PC-9 (cell line): ENCODE measurements around the gene PRKAR1A. TPM values are rescaled to one million over a fixed set of nuclear protein-coding genes. Genes with fewer than 3 reads are reported as not detected.

Experiments
- BruUV-seq: library from RNA; stranded (reverse); fragments of 400-500 nt; replicated peaks from 2 replicates; lab custom pipeline; 2021; lab: Mats Ljungman, UMichigan
- CTCF ChIA-PET: fragments of 300-600 bp; sonication (Branson Sonifier 250); formaldehyde crosslinking; loops from one replicate; lab custom pipeline; 2022; ENCODE audit warnings: antibody characterized with exemption; lab: Charles Lee
- POLR2A ChIA-PET: fragments of 300-600 bp; sonication (Branson Sonifier 250); formaldehyde crosslinking; loops from one replicate; lab custom pipeline; 2022; ENCODE audit warnings: antibody characterized with exemption; ENCODE audit not compliant: unreplicated experiment; lab: Charles Lee
- DNase-seq, 2 experiments: peaks; one replicate each; pipeline versions ENCODE4 v3.0.0 to v3.0.0-alpha.2; 2015 to 2022; ENCODE audit warnings: mixed read lengths in 1 of 2
- H2AFZ ChIP-seq: fragments of 200-600 bp; sonication (generic); 2 replicates; pipeline ENCODE4 v1.8.1; 2017; ENCODE audit warnings: antibody characterized with exemption
- H3F3A ChIP-seq: fragments of 200-600 bp; sonication (generic); 2 replicates; pipeline ENCODE4 v1.8.1; 2017; ENCODE audit warnings: antibody characterized with exemption, mild to moderate bottlenecking, low read depth; ENCODE audit not compliant: insufficient read depth
- H3K27ac ChIP-seq: fragments of 200-600 bp; sonication (generic); 2 replicates; pipeline ENCODE4 v1.6.1; 2016; ENCODE audit warnings: mixed run types
- H3K27me3 ChIP-seq: fragments of 200-600 bp; sonication (generic); 2 replicates; pipeline ENCODE4 v1.6.1; 2016; ENCODE audit warnings: low read depth, mixed run types; ENCODE audit not compliant: insufficient read depth
- H3K36me3 ChIP-seq: fragments of 200-600 bp; sonication (generic); 2 replicates; pipeline ENCODE4 v1.6.1; 2016; ENCODE audit warnings: low read depth, mixed run types
- H3K4me1 ChIP-seq: fragments of 200-600 bp; sonication (generic); replicated peaks from 2 replicates; pipeline ENCODE4 v1.6.1; 2016; ENCODE audit warnings: mixed run types; ENCODE audit not compliant: insufficient read depth
- H3K4me2 ChIP-seq: fragments of 200-600 bp; sonication (generic); 2 replicates; pipeline ENCODE4 v1.6.1; 2017; ENCODE audit warnings: mixed run types
- H3K4me3 ChIP-seq: fragments of 200-600 bp; sonication (generic); 2 replicates; pipeline ENCODE4 v1.6.1; 2016; ENCODE audit warnings: mixed run types
- H3K79me2 ChIP-seq: fragments of 200-600 bp; sonication (generic); 2 replicates; pipeline ENCODE4 v1.6.1; 2017; ENCODE audit warnings: low read depth, mixed run types
- H3K9me2 ChIP-seq: fragments of 200-600 bp; sonication (generic); 2 replicates; pipeline ENCODE4 v1.8.1; 2017; ENCODE audit warnings: mild to moderate bottlenecking; ENCODE audit not compliant: insufficient read depth
- H3K9me3 ChIP-seq: fragments of 200-600 bp; sonication (generic); 2 replicates; pipeline ENCODE4 v1.8.1; 2016; ENCODE audit warnings: low read depth; ENCODE audit not compliant: insufficient read depth
- H4K20me1 ChIP-seq: fragments of 200-600 bp; sonication (generic); 2 replicates; pipeline ENCODE4 v1.8.1; 2017; ENCODE audit not compliant: insufficient read depth
- CTCF ChIP-seq: fragments of 200-600 bp; sonication (generic); conservative IDR thresholded peaks from 2 replicates; pipeline ENCODE4 v1.6.1; 2017; ENCODE audit warnings: mixed run types, antibody characterized with exemption, mild to moderate bottlenecking, moderate library complexity
- EZH2 ChIP-seq: fragments of 200-600 bp; sonication (generic); IDR thresholded peaks from 2 replicates; pipeline ENCODE4 v1.8.0; 2017; ENCODE audit warnings: antibody characterized with exemption, low read depth
- intact Hi-C: fragments of 100-400 bp; cut with micrococcal nuclease; formaldehyde crosslinking; loops from one replicate; pipeline ENCODE4 v1.10.0; 2022; ENCODE audit not compliant: unreplicated experiment
- total RNA-seq: library from RNA; stranded (reverse); gene quantifications from 2 replicates; pipeline ENCODE4 v1.2.3, GENCODE V29; 2021

PRKAR1A gene
- total RNA-seq, 1 experiment from 2014 or later = 161 TPM

- no peaks in the 10 kb centered on the region for H3F3A ChIP-seq
- no peak for DNase-seq
- no peak overlapping the region for H2AFZ ChIP-seq
- no peaks in the 10 kb centered on the region for H4K20me1 ChIP-seq
- peaks cover 44% of the 10 kb centered on the region for H3K27me3 ChIP-seq
- no peak overlapping the region for H3K27ac ChIP-seq
- no peak for TF ChIP-seq CTCF
- no peaks in the 10 kb centered on the region for H3K9me2 ChIP-seq
- no peaks in the 10 kb centered on the region for H3K4me1 ChIP-seq
- no peak overlapping the region for H3K4me3 ChIP-seq
- ChIA-PET POLR2A (interaction anchor here (0.6 to 0.7 kb wide), 2 partner anchors 14 to 267 kb away, joined by 3 to 4 read pairs; no protein-coding TSS in a partner anchor), CTCF (no interaction called here)
- intact Hi-C loops = no loop called here
- peaks cover 7% of the 10 kb centered on the region for H3K9me3 ChIP-seq
- no peaks in the 10 kb centered on the region for H3K79me2 ChIP-seq
- no peaks in the 10 kb centered on the region for H3K36me3 ChIP-seq
- H3K4me2 ChIP-seq = no peak overlapping the region
- no TSS peak for BruUV-seq
Observed at GRCh38 chr17:68482576-68483041, 29.6 kb upstream of the PRKAR1A start.

DNA sequence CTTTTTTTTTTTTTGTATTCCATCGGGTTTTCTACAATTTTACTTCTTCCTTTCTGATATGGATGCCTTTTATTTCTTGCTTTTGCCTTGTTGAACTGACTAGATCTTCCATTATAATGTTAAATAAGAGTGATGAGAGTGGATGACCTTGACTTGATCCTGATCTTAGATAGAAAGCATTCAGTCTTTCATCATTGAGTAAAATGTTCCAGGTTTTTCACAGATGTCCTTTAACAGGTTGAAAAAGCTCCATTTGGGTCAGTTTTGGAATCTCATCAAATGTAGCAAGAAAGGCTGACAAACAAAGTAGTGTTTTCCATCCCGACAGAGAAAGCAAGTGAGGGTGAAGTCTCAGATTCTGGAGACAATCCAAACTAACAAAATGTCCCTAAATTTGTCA is 27.8 kb upstream of the PRKAR1A start:
- Histone ChIP-seq H3F3A (no peaks in the 10 kb centered on the region), H3K36me3 (no peaks in the 10 kb centered on the region), H2AFZ (no peak overlapping the region), H3K9me3 (peaks cover 7% of the 10 kb centered on the region), H3K27ac (no peak overlapping the region), H3K4me1 (no peaks in the 10 kb centered on the region), H3K9me2 (no peaks in the 10 kb centered on the region), H3K27me3 (peaks cover 44% of the 10 kb centered on the region), H3K4me3 (no peak overlapping the region), H3K4me2 (no peak overlapping the region), H3K79me2 (no peaks in the 10 kb centered on the region), H4K20me1 (no peaks in the 10 kb centered on the region)
- no TSS peak for BruUV-seq
- TF ChIP-seq EZH2 (no peak), CTCF (no peak)
- intact Hi-C loops = no loop called here
- DNase-seq = no peak
- POLR2A ChIA-PET = no interaction called here
- CTCF ChIA-PET = no interaction called here

DNA sequence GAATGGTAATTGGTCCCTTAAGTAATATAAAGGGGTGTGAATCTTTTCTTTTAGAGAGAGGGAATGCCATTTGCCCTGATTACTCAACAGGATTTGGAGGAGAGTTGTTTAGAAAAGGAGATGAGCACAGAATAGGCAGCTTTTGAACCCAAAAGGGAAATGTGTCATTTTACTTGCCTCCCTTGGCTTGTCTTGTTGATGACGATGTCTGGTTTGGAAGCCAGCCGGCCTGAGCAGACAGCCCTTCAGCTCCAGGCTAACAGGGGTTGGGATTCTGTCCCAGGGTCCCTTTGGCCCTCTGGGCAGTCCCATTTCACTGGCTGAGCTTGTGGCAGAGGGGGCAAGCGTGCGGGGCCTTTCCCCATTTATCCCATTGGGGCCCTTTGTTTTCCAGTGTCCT is 22.3 kb upstream of the PRKAR1A start:
- H3K36me3 ChIP-seq = no peaks in the 10 kb centered on the region
- intact Hi-C loops = no loop called here
- H3K9me2 ChIP-seq = no peaks in the 10 kb centered on the region
- peaks cover 13% of the 10 kb centered on the region for H3K27me3 ChIP-seq
- H3K79me2 ChIP-seq = no peaks in the 10 kb centered on the region
- no peak overlapping the region for H3K4me3 ChIP-seq
- BruUV-seq = no TSS peak
- TF ChIP-seq EZH2 (no peak), CTCF (no peak)
- no peaks in the 10 kb centered on the region for H3K4me1 ChIP-seq
- H3F3A ChIP-seq = no peaks in the 10 kb centered on the region
- no peak overlapping the region for H2AFZ ChIP-seq
- H3K27ac ChIP-seq = no peak overlapping the region
- H3K9me3 ChIP-seq = no peaks in the 10 kb centered on the region
- CTCF ChIA-PET = no interaction called here
- no peak overlapping the region for H3K4me2 ChIP-seq
- POLR2A ChIA-PET = no interaction called here
- no peak for DNase-seq
- H4K20me1 ChIP-seq = no peaks in the 10 kb centered on the region
